ENCODE results near the gene ICE1. TPM values are rescaled to one million over a fixed set of nuclear protein-coding genes. Genes with fewer than 3 reads are reported as not detected.
"Not testable (repeated sequence)": the region's sequence is repeated elsewhere in the genome, so short reads cannot be mapped to it uniquely, and the experiment has no call there.

Gene ICE1
- total RNA-seq, 2 donors from 2014 or later = 36.9 to 40.5 TPM

DNA sequence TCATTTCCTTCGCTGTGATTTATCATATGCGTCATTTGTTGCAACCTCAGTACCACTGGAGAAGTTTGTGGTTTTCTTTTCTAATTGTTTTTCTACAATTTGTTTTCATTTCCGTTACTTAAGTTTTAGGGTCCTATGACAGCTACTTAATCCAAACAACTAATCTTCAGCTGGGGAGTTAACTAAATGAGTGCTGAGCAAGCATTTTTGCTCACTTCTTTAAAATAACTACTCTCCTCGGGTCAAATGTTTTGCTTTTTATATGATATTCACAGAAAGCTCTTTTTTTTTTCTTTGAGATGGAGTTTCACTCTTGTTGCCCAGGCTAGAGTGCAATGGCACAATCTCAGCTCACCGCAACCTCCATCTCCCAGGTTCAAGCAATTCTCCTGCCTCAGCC, 14.6 kb upstream of the ICE1 start:
- WGBS, 2 experiments (ENCODE audit: insufficient coverage in 1 of 2, insufficient read length in 1 of 2) = 96 to 98% methylated on average over 3 to 5 of the region's 5 CpGs
- no peak overlapping the region for H3K4me3 Mint-ChIP-seq
- H3K36me3 ChIP-seq (ENCODE audit: control insufficient read depth, insufficient read depth, low read length) = no peaks in the 10 kb centered on the region
- no peaks in the 10 kb centered on the region for H3K4me1 ChIP-seq (ENCODE audit: control insufficient read depth, insufficient read depth, low read length)
- H3K4me3 ChIP-seq (ENCODE audit: low read length) = no peak overlapping the region
- H3K27ac ChIP-seq (ENCODE audit: low read depth, low read length) = no peak overlapping the region
- no peak for DNase-seq
- no peak for TF ChIP-seq CTCF (conservative IDR thresholded peaks at IDR 0.05)
- H3K9me3 Mint-ChIP-seq = peaks cover 45% of the 10 kb centered on the region
- H3K4me1 Mint-ChIP-seq = peaks cover 6% of the 10 kb centered on the region
- no peak overlapping the region for H3K27ac Mint-ChIP-seq
- no peaks in the 10 kb centered on the region for H3K27me3 Mint-ChIP-seq (ENCODE audit: insufficient read depth)
- H3K27me3 ChIP-seq (ENCODE audit: control insufficient read depth, insufficient read depth, low read length, poor library complexity, severe bottlenecking) = no peaks in the 10 kb centered on the region
- peaks cover 5% of the 10 kb centered on the region for H3K36me3 Mint-ChIP-seq (ENCODE audit: low read depth)
- H3K9ac ChIP-seq (ENCODE audit: extremely low read depth, low read length, poor library complexity, severe bottlenecking) = no peak overlapping the region
- H3K9me3 ChIP-seq (ENCODE audit: control insufficient read depth, low read length) = peaks cover 18% of the 10 kb centered on the region

- Histone ChIP-seq H3K36me3 (ENCODE audit: control insufficient read depth, insufficient read depth, low read length) (no peaks in the 10 kb centered on the region), H3K9me3 (ENCODE audit: control insufficient read depth, low read length) (peaks cover 18% of the 10 kb centered on the region), H3K27me3 (ENCODE audit: control insufficient read depth, insufficient read depth, low read length, poor library complexity, severe bottlenecking) (no peaks in the 10 kb centered on the region), H3K4me3 (ENCODE audit: low read length) (peak overlapping the region; percentile 53), H3K4me1 (ENCODE audit: control insufficient read depth, insufficient read depth, low read length) (no peaks in the 10 kb centered on the region), H3K27ac (ENCODE audit: low read depth, low read length) (no peak overlapping the region), H3K9ac (ENCODE audit: extremely low read depth, low read length, poor library complexity, severe bottlenecking) (no peak overlapping the region)
- Mint-ChIP-seq H3K4me3 (no peak overlapping the region), H3K36me3 (ENCODE audit: low read depth) (peaks cover 5% of the 10 kb centered on the region), H3K4me1 (no peaks in the 10 kb centered on the region), H3K27ac (no peak overlapping the region), H3K9me3 (peaks cover 51% of the 10 kb centered on the region), H3K27me3 (ENCODE audit: insufficient read depth) (no peaks in the 10 kb centered on the region)
- 92 to 100% methylated on average over 2 to 4 of the region's 4 CpGs for WGBS, 2 experiments (ENCODE audit: insufficient coverage in 1 of 2, insufficient read length in 1 of 2)
- TF ChIP-seq CTCF (conservative IDR thresholded peaks at IDR 0.05) = no peak
- no peak for DNase-seq
These were observed 13.2 kb upstream of the ICE1 start for GRCh38 chr5:5409151-5409810.

DNA sequence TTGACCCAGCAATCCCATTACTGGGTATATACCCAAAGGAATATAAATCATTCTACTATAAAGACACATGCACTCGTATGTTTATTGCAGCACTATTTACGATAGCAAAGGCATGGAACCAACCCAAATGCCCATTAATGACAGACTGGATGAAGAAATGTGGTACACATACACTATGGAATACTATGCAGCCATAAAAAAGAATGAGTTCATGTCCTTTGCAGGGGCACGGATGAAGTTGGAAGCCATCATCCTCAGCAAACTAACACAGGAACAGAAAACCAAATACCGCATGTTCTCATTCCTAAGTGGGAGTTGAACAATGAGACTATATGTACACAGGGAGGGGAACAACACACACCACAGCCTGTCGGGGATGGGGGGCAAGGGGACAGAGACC, 8.6 kb upstream of the ICE1 start:
- H3K27me3 ChIP-seq (ENCODE audit: control insufficient read depth, insufficient read depth, low read length, poor library complexity, severe bottlenecking); H3K36me3 ChIP-seq (ENCODE audit: control insufficient read depth, insufficient read depth, low read length); H3K4me1 ChIP-seq (ENCODE audit: control insufficient read depth, insufficient read depth, low read length); H3K27ac ChIP-seq (ENCODE audit: low read depth, low read length); H3K27me3 Mint-ChIP-seq (ENCODE audit: insufficient read depth); H3K4me3 ChIP-seq (ENCODE audit: low read length); H3K4me1 Mint-ChIP-seq; DNase-seq; H3K36me3 Mint-ChIP-seq (ENCODE audit: low read depth); H3K27ac Mint-ChIP-seq; H3K9ac ChIP-seq (ENCODE audit: extremely low read depth, low read length, poor library complexity, severe bottlenecking); H3K4me3 Mint-ChIP-seq: not testable (repeated sequence)
- H3K9me3 ChIP-seq (ENCODE audit: control insufficient read depth, low read length) = peaks cover 12% of the 10 kb centered on the region
- peaks cover 39% of the 10 kb centered on the region for H3K9me3 Mint-ChIP-seq
- WGBS, 2 experiments (ENCODE audit: insufficient coverage in 1 of 2, insufficient read length in 1 of 2) = 60% methylated on average over 5 of the region's 5 CpGs; no CpG with 5 or more reads in 1 of the 2 experiments

DNA sequence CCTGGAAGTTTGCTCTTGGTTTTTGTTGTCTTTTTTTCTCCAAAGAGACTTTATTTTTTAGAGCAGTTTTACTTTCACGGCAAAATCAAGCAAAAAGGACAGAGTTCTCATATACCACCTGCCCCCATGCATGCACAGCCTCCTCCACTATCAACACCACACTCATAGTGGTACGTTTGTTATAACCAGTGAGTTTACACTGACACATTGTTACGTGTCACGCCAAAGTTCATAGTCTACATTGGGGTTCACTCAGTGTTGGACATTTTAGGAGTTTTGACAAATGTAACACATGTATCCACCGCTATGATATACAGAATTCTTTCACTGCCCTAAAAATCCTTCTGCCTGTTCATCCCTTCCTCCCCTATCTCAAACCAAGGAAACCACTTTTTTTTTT, 7.5 kb upstream of the ICE1 start:
- 91 to 100% methylated on average over 2 to 5 of the region's 5 CpGs for WGBS, 2 experiments (ENCODE audit: insufficient coverage in 1 of 2, insufficient read length in 1 of 2)
- Histone ChIP-seq H3K36me3 (ENCODE audit: control insufficient read depth, insufficient read depth, low read length) (no peaks in the 10 kb centered on the region), H3K4me3 (ENCODE audit: low read length) (no peak overlapping the region), H3K9ac (ENCODE audit: extremely low read depth, low read length, poor library complexity, severe bottlenecking) (no peak overlapping the region), H3K9me3 (ENCODE audit: control insufficient read depth, low read length) (peaks cover under 1% of the 10 kb centered on the region), H3K4me1 (ENCODE audit: control insufficient read depth, insufficient read depth, low read length) (no peaks in the 10 kb centered on the region), H3K27ac (ENCODE audit: low read depth, low read length) (no peak overlapping the region), H3K27me3 (ENCODE audit: control insufficient read depth, insufficient read depth, low read length, poor library complexity, severe bottlenecking) (no peaks in the 10 kb centered on the region)
- H3K4me1 Mint-ChIP-seq = peaks cover 7% of the 10 kb centered on the region
- H3K9me3 Mint-ChIP-seq = peaks cover 28% of the 10 kb centered on the region
- no peak overlapping the region for H3K4me3 Mint-ChIP-seq
- no peak for DNase-seq
- H3K36me3 Mint-ChIP-seq (ENCODE audit: low read depth) = peaks cover 3% of the 10 kb centered on the region
- H3K27ac Mint-ChIP-seq = no peak overlapping the region
- no peaks in the 10 kb centered on the region for H3K27me3 Mint-ChIP-seq (ENCODE audit: insufficient read depth)
- no peak for TF ChIP-seq CTCF (conservative IDR thresholded peaks at IDR 0.05)
